K562 (cell line): ENCODE results near the gene VEGFB.

ENCODE experiments used
- ATF2 ChIP-seq: sonication (generic); formaldehyde crosslinking; IDR thresholded peaks from 2 replicates; pipeline ENCODE4 v1.8.1; 2022; ENCODE audit warnings: missing genetic modification reagents
- CHD7 ChIP-seq: fragments of 200-600 bp; sonication (generic); IDR thresholded peaks from one replicate; pipeline ENCODE4 v1.6.1; 2012; ENCODE audit warnings: mild to moderate bottlenecking, low read depth, low read length, inconsistent platforms
- GATA2 ChIP-seq: sonication (generic); formaldehyde crosslinking; IDR thresholded peaks from 2 replicates; pipeline ENCODE4 v1.4.0; 2020; ENCODE audit warnings: mild to moderate bottlenecking, missing genetic modification reagents
- PCBP1 ChIP-seq: fragments of 200-400 bp; formaldehyde crosslinking; IDR thresholded peaks from 2 replicates; pipeline ENCODE4 v1.6.1; 2018; ENCODE audit warnings: mild to moderate bottlenecking, low read depth, low read length; ENCODE audit not compliant: poor library complexity, severe bottlenecking
- PKNOX1 ChIP-seq: fragments of 450-650 bp; IDR thresholded peaks from 2 replicates; pipeline ENCODE4 v1.6.1; 2016
- POLR2AphosphoS5 ChIP-seq: IDR thresholded peaks from 2 replicates; pipeline ENCODE4 v1.6.1; 2011; ENCODE audit warnings: mild to moderate bottlenecking, low read depth, low read length, moderate library complexity; ENCODE audit not compliant: control insufficient read depth, insufficient read depth
- POLR3A ChIP-seq: IDR thresholded peaks from 2 replicates; pipeline ENCODE4 v1.6.1; 2011; ENCODE audit warnings: borderline replicate concordance, mild to moderate bottlenecking, moderate library complexity; ENCODE audit not compliant: insufficient read length, insufficient read depth; ENCODE audit errors: extremely low read depth
- SMAD4 ChIP-seq: fragments of 250-450 bp; sonication (Bioruptor Pico); conservative IDR thresholded peaks from 2 replicates; pipeline ENCODE4 v1.8.0; 2021; ENCODE audit warnings: inconsistent platforms, mild to moderate bottlenecking, moderate library complexity
- ZNF785 ChIP-seq: fragments of 250-450 bp; sonication (Bioruptor Pico); IDR thresholded peaks from 2 replicates; pipeline ENCODE4 v1.4.0; 2020; ENCODE audit warnings: mild to moderate bottlenecking

- TF ChIP-seq ATF2 (no peak), PKNOX1 (no peak), POLR2AphosphoS5 (no peak), ZNF785 (CRISPR knock-in tag) (no peak), CHD7 (no peak), GATA2 (CRISPR knock-in tag) (no peak), SMAD4 (no peak), POLR3A (no peak), PCBP1 (no peak)
Observed at GRCh38 chr11:64204080-64204440, 30.3 kb upstream of the VEGFB start.
